Activated CD4-positive, alpha-beta T cell treated with anti-CD3 and anti-CD28 coated beads for 4 hours (primary cell): Measurements from ENCODE around the gene ZNF462.
"Not testable (repeated sequence)": the region's sequence is repeated elsewhere in the genome, so short reads cannot be mapped to it uniquely, and the experiment has no call there.

Experiments used
- DNase-seq, 2 donors: peaks; one replicate each; pipeline ENCODE4 v3.0.0-alpha.2; 2020

ZNF462 gene

DNA sequence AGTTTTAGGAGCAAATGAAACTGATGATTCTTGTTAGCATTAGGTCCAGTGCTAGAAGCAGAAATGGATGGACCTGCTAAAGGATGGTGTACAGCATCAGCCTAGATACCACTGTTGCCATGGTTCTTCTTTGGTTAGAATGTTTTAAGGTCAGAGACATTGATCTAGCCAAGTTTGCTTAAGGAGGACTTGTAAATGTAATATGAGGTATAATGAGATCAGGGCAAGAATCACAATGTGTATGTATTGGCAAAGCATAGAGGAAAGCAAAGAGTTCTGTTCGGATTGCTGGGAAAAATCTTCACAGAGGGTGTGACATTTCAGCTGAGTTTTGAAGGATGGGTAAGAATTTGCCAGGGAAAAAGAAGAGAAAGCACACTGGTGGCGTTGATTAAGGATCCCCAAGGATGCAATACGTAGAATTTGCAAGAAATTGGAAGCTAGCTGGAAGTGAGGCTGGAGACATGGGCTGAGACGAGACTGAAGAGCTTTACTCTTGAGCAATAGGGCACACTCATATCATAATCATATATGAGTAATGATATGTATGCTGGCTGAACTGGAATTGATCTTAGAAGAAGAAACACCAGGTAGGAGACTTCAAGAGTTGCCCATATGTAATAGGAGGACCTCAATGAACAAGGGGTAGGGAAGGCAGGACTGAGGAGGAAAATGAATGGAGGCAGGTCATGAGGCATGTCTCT lies 102.0 kb downstream of the ZNF462 start:
- DNase-seq, result no peak

DNA sequence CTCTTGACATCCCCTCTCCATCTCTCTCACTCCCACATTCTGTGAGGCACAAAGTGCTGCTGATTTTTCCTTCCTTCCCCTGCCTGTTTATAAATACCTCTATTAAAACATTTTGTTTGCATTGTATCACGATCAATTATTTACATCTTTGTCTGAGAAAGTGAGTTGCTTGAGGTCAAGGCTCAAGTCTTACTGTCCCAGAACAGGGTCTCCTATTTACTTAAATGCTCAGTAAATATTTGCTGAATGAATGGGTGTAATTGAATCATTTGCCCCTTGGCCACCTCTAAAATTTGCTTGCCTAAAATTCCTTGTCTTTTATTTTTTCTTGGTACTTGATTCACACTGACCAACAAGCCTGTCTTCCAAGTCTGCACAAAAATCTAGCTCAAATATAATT lies 103.5 kb downstream of the ZNF462 start:
- DNase-seq, result no peak

DNA sequence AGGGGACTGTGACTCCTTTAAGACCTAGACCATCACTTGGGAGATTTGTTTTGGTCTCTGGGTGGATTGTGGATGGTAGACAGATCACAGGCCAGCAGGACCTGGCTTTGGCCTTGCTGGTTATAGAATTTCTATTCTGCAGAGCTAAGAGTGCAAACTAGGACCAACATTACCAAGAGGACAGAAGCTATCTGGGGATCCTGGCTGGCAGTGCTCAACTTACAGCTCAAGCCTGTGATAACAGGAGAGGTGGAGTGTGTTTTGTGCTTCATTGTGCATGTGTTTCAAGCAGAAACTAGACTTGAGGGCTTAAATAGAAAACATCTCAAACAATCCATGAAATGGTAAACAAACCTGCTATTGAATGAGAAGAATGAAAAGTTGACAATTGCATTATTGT lies 106.7 kb downstream of the ZNF462 start:
- DNase-seq, result no peak

DNA sequence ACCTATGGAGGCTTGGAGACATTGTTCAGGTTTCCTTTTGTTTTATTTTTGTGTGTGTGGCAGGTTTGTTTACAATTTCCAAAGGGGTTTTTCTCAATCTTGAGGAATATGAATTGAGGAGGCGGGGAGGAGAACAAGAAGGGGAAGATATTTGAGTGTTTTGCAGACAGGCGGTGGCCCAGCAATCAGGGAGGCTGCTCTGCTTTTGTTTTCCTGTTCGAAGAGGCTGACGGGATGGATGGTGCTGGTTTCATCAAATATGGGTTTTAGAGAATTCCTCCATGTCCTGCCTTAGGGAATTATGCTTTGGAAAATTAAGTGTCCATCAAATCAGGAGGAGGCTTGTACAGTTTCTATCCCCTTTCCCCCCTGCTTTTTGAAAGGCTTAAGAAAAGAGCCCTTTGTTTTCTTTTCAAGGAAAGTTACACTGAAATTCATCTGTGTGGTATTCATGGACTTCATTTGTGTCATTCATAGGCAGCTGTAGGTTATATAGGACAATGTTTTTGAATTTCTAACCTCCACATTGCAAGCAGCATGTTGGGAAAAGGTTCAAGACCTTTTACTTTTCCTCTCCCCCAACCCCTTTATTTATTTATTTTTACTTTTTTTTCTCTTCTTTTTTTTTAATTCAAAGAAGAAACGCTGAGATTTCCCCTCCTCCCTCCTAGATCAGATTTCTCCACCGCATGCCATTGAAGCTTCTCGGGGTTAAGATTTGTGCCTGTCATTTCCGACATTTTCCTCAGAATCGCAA lies 107.4 kb downstream of the ZNF462 start:
- no peak for DNase-seq

DNA sequence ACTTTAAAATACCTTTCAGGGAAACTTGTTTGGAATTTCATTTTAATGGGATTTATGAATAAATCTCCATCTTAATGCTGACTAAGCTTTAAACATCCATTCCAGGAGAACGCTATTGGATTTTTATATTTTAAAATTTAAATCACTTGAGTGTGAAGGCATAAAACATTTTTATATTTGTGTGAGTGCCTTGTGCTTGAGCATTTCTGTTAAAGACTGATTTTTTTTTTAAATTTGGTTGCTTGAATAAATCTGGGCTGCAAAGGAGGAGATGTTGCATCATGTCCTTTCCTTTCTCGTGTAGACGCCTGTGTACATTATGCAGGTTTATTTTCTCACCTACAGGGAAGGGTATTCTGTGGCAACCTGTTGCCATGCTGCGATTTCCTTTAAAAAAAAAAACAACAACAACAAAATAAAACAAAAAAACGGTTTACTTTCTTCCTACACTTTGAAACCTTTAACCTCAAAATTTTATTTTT lies 108.1 kb downstream of the ZNF462 start:
- DNase-seq, result no peak

DNA sequence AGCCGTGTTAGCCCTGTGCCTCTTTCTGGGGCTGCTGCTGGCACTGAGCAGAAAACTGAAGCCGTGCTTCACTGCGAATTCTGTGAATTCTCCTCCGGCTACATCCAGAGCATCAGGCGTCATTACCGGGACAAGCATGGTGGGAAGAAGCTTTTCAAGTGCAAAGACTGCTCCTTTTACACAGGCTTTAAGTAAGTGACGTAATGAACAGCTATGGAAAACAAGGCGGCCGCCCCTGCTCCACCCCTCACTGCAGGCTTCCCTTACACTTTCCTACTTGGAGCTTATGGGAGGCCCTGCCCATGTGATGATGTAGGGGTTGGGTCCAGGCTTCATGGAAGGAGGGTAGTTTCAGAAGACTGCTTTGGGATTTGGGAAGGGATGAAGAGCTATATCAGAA lies 109.1 kb downstream of the ZNF462 start:
- DNase-seq, result no peak

DNA sequence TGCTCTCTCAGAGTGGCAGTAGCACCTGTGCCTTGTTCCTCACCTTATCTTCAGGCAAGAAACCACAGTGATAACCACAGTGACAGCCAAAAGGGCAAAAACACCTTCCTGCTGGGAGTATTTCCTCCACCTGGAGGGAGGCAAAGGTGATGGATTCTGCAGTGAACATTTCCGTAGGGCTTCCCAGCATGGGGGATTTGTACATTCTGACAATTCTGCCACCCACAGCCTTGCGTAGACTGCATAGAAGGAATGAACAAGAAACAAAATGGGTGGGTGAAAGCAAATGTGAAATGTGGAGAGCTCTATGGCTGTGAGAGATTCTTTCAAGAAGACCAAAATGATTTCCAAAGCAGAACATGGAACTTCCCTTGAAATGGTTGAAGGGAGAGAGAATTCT lies 111.4 kb downstream of the ZNF462 start:
- DNase-seq, result no peak

DNA sequence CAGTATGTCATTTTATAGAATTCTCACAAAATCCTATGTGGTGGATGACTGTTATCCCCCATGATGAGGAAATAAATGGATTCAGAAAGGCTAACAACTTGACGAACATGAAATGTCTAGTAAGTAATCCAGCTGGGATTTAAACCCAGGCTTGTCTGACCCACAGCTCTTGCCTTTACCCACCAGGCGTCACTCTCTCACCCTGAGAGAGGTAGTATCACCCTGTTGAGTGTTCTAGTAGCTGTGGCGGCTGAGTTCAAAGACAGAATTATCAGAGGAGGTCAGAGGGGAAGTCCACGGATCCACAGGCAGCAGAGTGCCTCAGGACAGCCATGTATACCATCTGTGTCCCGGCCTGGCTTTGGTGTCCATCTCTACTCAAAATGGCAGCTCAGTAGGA lies 113.8 kb downstream of the ZNF462 start:
- DNase-seq, result no peak

DNA sequence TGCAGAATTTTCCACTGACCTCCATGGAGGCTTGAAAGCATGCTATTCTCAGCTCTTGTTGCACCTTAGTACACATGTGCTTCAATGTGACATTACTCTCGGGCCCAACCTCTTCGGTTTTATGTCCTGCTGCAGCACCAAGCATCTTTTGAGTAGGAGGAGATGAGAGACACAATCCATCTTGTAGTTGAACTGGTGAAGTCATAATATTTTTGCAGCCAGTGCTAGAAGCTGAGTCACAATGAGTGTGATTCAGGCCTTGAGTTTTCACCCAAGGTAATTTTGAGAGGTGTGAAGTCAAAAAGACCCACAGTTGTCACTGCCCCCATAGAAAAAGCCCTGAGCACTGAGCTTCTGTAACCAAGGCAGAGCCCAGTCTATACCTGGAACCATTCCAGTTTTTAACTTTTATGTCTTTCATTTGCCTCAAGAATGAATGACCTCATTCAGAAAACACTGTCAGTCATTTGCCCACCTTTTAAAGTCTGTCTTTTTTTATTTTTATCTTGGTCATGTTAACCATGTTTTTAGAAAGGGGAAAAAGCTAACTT lies 117.7 kb downstream of the ZNF462 start:
- DNase-seq, result no peak

DNA sequence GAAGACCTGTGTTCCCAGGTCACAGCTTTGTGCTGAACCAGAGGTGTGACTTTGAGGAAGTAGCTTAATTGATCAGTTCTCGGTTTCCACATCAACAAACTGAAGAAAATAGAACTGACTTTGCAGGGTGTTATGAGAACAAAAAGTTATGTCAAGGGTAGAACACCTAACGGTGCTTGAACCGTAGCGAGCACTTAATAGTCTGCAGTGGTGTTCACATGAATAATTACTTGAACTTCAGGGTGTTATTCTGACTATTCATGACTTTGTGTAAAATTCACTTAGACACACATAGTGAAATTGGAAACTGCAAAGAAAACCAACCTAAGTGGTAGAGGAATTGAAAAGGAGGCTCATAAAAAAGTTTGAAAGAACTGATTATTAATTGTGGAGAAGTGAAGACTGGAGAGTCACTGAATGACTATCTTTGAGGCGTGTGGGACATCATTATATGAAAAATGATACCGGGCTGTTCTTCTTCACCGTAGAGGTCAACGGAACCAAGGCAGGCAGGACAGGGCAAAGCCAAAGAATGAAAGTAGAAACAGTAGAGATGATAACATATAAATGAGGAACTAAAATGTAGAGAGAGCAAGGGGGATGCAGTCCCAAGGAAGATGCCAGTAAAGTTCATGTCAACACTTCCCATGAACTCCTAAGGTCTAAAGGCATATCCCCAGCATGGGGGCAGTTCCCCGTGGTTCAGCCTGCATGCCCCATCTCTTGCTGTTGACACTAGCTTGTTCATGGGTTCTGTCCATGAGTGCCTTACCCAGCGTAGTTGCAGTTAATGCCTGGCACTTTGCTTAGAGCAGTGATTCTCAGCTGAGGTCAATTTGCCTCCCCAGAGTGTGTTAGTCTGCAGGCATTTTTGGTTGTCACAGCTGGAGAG lies 118.7 kb downstream of the ZNF462 start:
- no peak for DNase-seq

DNA sequence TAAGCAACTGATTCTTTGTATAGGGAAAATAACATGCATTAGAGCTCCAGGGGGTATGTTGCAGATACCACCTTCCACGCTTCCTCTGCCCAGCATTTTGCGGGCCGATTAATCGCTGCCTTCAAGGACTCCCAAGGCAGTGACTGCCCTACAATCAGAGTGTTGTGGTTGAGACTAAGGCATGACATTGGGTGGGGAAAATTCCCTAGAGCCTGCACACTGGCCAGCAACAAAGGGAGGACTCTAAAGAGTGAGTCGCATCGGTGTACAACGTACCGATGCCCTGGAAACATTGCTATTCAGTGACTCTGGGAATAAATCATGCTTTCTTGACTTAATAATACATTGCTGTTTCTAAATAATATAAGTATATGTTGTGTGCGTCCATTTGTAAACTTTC lies 119.7 kb downstream of the ZNF462 start:
- DNase-seq, result no peak

DNA sequence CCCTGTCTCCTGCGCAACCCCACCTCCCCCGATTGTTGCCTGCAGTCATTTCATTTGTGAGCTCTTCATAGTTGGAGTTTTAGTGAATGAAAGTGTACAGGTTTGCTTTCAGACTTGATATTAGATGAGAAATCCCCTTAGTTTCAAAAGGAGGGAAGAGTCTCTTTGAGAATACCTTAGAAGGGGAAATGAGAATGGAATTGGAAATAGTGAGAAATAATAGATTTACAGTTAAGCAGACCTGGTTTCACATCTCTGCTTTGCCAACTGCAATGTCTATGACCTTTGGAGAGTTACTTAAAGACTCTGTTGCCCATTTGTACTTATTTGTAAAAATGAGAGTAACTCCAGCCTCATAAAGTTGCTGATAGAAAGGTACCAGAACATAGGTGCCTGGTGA lies 120.4 kb downstream of the ZNF462 start:
- DNase-seq, result no peak

DNA sequence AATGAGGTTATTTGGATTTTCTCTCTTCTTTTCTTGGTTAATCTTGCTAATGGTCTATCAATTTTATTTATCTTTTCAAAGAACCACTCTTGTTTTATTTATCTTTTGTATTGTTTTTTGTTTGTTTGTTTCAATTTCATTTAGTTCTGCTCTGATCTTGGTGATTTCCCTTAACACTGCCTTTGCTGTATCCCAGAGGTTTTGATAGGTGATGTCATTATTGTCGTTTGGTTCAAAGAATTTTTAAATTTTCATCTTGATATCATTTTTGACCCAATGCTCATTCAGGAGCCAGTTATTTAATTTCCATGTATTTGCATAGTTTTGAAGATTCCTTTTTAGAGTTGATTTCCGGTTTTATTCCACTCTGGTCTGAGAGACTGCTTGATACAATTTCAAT lies 126.9 kb downstream of the ZNF462 start:
- not testable (repeated sequence) for DNase-seq

DNA sequence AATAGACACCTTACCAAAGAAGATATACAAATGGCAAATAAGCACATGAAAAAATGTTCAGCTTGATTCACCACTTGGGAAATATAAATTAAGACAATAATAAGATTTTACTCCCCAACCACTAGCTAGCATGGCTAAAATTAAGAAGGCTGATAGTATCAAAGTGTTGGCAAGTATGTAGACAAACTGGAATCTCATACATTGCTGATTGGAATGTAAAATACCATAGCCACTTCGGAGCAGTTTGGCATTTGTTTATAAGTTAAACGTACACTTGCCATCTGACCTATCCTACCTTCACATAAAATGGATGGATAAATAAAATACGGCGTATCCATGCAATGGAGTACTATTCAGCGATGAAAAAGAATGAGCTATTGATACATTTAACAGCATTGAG lies 129.2 kb downstream of the ZNF462 start:
- no peak for DNase-seq

DNA sequence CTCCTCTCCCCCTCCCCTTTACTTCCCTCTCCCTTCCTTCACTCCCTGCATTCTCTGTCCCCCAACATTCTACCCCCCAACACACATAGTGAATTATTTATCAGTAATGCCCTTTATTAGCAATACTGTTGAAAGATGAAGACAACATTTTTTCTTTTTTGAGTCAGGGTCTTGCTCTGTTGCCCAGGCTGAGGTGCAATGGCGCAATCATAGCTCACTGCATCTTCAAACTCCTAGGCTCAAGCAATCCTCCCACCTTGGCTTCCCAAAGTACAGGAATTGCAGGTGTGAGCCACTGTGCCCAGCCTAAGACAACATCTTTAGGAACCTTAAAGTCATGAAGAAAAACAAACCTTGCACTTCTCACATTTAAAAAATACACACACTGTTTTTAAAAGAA lies 130.6 kb downstream of the ZNF462 start:
- no peak for DNase-seq

DNA sequence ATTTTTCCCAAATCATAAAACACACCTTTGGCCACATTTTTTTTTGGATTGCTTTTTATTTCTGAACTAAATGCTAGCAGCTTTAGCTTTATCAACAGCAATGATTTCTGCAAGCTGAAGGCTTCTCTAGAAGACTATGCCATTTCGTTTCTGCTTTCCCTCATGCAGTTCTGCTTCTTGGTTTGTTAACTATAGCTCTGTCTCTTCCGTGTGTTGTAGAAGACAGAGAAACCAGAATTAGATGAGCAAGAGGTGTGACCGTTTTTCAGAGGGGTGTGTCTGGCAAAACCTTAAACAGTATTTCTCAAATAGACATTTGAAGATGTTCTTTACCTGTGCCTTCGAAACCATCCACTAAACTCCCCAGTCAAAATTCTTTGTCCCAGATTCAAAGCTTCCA lies 131.5 kb downstream of the ZNF462 start:
- no peak for DNase-seq

DNA sequence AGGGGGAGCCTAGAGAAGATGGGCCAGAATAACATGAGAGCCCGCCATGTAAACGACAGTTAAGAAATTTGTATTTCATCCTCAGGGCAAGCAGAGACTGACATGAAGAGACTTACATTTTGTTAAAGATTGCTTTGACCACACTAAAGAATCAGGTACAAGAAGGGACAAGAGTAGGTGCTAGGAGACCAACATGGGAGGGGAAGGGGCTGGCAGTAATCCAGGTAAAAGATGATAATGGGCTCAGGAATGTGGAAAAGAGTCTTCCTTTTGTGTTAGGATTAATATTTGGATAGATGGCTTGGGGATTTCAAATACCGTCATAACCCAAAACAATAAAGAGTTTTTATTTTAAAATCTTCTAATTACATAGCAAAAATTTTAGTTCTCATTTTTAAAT lies 137.3 kb downstream of the ZNF462 start:
- DNase-seq, result no peak

DNA sequence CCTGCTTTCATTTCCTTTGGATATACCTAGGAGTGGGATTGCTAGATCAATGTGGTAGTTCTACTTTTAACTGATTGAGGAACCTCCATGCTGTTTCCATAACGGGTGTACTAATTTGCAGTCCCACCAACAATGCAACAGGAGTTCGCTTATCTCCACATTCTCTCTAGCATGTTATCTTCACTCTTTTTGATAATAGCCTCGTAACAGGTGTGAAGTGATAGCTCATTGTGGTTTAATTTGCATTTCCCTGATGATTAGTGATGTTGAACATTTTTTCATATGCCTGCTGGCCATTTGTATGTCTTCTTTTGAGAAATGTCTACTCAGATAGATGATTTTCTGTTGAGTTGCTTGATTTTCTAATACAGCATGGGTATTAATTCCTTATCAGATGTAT lies 142.2 kb downstream of the ZNF462 start:
- DNase-seq, result no peak

DNA sequence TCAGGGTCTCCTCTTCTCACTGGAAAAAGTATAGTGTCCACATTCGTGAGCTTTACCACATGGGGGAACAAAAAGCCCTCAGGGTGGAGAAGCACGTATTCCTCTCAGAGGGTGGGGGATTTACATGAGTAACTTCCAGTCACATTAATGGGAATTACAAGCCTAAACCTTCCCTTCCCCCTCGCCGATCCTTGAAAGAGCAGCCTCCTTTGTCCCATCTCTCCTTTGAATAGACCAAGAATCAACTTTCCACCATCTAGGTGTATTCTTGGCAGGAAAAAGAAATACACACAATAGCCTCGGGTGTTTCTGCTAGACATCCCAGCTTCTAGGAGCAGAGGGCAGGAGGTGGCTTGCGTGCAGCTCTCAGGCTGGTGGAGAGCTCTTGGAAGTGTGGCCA lies 144.4 kb downstream of the ZNF462 start:
- no peak for DNase-seq

DNA sequence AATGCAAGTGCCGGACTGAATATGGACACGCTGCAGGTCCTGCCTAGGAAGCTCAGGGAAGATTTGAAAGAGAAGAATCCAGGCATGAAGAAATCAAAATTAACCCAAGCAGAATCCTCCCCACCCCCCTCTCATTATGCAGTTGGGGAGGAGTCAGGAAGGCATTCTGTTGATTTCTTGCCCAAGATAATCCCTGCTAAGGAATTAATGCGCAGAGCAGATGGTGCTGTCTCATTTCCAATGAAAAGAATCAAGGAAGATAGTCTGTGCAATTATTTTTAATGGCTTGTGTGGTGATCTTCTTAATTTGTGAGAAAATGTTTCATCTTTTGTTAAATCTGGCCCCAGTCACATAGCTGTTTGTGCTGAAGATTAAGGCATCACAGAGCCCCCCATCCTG lies 145.0 kb downstream of the ZNF462 start:
- no peak for DNase-seq

DNA sequence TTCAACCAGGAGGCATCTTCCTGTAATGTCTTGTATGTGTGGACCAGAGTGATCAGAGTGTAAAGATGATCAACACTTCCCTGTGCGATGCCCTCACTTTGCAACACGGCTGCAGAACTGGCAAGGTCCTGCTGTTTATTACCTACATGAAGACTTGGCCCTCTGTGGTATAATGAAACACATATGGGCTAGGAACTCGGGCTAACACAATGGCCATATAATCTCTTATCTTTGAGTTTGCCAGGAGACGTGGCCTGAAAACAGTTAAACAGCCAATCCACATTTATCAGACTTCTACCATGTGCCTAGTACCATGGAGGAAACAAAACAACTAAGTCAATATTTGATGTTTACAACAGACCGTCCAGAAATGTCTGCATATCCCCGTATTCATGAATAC lies 145.5 kb downstream of the ZNF462 start:
- no peak for DNase-seq

DNA sequence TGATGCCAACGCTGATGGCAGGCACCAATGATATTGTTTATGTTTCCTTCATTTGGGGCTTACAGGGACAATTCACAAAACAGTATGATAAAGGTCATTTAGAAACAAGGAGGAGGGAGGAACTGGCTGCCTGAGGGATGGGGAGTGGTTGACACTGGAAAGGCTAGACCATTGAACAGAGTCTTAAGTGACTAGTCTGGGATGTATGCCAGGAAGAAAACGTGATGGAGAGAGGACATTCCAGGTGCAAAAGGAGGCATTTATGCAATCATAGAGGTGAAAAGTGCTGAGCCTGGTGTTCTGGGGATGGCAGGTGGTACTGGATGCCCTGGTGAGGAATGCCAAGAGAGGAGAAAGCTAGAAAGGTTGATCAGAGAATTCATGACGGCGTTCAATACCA lies 153.4 kb downstream of the ZNF462 start:
- DNase-seq, result no peak

DNA sequence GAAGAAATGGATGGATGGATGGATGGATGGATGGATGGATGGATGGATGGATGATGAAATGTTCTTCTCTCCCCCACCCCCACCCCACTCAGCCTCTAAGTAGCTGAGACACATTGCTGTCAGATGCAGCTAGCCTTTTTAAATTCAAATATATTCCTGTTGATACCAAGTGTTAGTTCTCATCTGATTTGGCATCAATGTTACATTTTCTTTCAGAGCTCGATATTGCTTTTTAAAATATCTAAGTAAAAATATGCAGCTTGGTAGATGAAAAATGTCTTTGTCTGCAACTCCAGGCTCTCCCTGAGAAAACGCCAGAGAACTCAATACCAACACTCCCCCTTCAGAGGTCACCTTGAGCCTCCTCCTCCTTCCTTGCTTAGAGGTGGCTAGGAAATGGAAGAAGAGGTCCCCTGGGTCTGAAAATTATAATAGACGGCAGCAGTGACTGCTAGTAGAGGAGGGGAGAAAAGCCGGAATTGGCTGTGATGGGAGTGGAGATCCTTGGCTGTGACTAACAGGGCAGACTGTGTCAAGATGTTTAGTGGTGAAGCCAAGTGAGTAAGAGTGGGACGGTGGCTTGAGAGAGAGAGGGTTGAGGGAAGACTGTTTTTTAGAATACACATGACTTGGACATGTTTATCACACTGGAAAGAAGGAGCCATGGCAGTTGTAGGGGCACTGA lies 156.0 kb downstream of the ZNF462 start:
- DNase-seq, result no peak
